HG03520 (cell line): ENCODE data around the gene ATG14.
A peak's percentile ranks its signal among the peaks of the same experiment; 100 is the strongest.
"Not testable (repeated sequence)": the region's sequence is repeated elsewhere in the genome, so short reads cannot be mapped to it uniquely, and the experiment has no call there.

Source experiments
- ATAC-seq: cut with Tn5 transposase; IDR thresholded peaks from one replicate; pipeline ENCODE4 v1.9.1; 2021; ENCODE audit warnings: mild to moderate bottlenecking, moderate library complexity; ENCODE audit not compliant: unreplicated experiment

ATG14 gene

GRCh38 chr14:55388160-55388559 lies 23.5 kb downstream of the ATG14 start:
- ATAC-seq: no peak

- ATAC-seq: no peak
Measured at GRCh38 chr14:55387121-55387520, 24.5 kb downstream of the ATG14 start.

GRCh38 chr14:55386037-55386808 lies 25.4 kb downstream of the ATG14 start:
- no peak for ATAC-seq

GRCh38 chr14:55384536-55384935 lies 27.1 kb downstream of the ATG14 start:
- no peak for ATAC-seq

- ATAC-seq: no peak
Measured at GRCh38 chr14:55383541-55384140, 28.0 kb downstream of the ATG14 start.

DNA sequence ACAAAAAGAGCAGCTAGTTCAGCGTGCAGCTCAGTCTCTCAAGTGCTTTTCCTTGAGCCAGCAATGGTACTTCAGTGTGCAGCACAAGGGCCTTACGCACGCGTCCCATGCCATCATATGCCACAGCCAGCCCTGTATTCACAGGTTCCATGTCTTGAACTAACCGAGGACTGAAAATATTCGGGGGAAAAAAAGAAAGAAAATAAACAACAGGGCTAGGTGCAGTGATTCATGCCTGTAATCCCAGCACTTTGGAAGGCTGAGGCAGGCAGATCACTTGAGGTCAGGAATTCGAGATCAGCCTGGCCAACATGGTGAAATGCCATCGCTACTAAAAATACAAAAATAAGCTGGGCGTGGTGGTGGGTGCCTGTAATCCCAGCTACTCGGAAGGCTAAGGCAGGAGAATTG lies 28.6 kb downstream of the ATG14 start:
- not testable (repeated sequence) for ATAC-seq

DNA sequence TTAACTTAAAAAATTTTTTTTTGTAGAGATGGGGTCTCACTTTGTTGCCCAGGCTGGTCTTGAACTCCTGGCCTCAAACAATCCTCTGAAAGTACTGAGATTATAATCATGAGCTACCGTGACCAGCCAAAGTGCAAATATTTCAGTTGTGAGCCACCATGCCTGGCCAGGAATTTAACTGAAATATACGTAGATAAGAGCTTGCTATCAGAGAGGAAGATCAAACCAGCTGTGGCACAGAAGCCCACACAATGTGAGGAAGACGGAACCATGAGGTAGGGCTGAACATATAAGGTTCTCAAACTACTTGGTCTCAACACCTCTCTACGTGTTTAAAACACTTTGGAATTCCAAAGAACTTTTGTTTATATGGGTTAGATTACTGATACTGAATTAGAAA lies 29.1 kb downstream of the ATG14 start:
- no peak for ATAC-seq

DNA sequence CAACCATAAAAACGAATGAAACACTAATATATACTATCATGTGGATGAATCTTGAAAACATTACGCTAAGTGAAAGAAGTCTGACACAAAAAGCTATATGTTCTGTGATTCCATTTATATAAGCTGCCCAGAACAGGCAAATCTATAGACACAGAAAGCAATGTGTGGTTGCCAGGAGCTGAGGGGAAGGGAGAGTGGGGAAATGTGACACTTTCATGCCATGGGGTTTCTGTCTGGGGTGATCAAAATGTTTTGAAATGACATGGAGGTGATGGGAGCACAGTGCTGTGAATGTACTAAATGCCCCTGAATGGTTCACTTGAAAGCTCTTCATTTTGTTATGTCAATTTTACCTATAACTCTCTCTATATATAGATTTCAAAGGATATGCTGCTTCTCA lies 30.1 kb downstream of the ATG14 start:
- no peak for ATAC-seq

- no peak for ATAC-seq
Measured at GRCh38 chr14:55381040-55381439, 30.6 kb downstream of the ATG14 start.

- ATAC-seq: no peak
Measured at GRCh38 chr14:55377236-55377635, 34.4 kb downstream of the ATG14 start.

DNA sequence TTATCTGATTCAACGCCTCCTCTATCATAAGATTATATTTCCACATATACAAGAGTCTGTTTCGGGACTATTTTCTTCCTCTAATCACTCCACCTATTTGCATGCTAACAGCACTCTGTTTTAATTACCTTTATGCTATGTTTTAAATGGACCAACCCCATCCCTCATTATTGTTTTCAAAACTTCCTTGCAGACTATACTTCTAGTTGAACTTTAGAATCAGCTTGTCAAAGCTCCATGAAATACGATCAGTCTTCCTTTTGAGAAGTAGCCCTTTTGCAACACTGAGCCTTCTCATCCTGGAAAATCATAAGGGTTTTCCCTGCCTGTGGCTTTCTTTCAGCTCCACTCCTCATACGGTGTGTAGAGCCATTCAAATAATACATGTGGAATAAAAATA lies 36.9 kb downstream of the ATG14 start:
- ATAC-seq: no peak

GRCh38 chr14:55373784-55374705 lies 37.6 kb downstream of the ATG14 start:
- ATAC-seq: peak; percentile 46

DNA sequence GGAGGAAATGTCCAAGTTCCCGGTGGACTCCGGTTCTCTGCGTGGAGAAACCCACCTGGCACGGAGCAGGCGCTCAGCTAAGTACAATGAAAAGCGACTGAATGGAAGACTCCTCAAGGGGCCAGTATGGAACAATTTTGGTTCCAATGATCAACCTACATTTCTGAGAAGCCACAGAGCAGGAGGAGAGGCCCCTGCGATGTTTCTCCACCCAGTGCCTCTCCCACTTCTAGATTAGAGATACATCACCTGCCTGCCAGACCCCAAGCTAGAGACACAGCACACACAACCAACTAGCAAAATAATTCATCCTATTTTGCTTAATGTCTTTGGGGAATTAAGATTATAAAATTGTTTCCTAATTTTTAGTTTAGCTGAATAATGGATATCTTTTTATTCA lies 38.8 kb downstream of the ATG14 start:
- no peak for ATAC-seq

GRCh38 chr14:55372423-55372822 lies 39.2 kb downstream of the ATG14 start:
- ATAC-seq: no peak

GRCh38 chr14:55370883-55371455 lies 40.7 kb downstream of the ATG14 start:
- ATAC-seq: no peak

DNA sequence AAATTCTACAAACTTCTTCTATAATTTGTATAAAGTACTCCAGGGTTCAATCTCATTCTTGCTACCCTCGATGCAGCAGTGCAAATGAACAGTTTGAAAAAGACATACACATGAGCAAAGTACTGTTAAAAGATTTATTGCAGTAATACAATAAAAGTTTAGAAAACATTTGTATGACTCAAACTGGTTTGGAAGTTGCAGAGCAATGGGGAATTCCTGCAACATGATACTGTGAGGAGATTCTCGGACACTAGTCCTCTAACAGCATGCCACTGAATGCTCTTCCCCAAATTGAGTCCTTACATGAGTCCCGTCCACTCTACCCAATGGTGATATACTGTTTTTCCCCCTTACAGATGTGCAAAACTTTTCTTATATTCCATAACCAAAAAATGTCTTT lies 45.4 kb downstream of the ATG14 start:
- no peak for ATAC-seq

GRCh38 chr14:55361190-55361589 lies 50.4 kb downstream of the ATG14 start:
- no peak for ATAC-seq

- no peak for ATAC-seq
Measured at GRCh38 chr14:55359307-55359706, 52.3 kb downstream of the ATG14 start.

DNA sequence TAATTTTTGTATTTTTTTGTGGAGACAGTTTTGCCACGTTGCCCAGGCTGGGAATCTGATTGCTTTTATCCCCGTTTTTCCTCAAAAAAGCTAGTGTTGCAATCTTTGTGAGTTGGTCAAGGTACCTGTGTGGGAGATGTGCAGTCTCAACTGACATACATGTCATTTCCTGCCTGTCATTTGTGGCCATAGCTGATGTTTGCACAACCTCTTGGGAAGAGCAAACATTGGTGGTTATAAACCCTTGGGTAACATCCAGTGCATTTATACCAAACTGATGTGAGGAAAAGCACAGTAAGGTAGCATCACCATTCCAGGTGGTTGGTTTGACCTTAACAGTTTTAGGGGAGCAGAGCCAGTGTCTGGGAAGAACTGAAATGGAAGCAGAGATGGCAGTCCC lies 54.7 kb downstream of the ATG14 start:
- no peak for ATAC-seq

DNA sequence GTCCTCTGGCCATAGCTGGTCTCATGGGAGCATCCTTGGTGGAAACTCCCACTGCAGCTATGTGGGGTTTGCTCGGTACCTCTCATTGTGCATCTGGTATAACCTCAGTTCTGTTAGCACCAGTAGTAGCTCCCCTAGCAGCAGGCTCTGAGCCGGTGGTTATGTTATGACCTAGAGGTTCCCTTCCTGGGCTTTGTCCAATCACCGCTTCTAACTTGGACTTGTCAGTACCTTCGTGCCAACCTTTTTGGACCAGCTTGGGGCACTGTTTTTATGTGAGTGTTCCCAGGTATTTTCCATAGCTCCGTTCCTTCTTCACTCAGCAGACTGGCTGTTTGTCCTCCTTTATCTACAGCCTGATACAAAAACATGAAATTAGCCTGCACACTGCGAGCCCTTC lies 55.7 kb downstream of the ATG14 start:
- ATAC-seq: no peak

DNA sequence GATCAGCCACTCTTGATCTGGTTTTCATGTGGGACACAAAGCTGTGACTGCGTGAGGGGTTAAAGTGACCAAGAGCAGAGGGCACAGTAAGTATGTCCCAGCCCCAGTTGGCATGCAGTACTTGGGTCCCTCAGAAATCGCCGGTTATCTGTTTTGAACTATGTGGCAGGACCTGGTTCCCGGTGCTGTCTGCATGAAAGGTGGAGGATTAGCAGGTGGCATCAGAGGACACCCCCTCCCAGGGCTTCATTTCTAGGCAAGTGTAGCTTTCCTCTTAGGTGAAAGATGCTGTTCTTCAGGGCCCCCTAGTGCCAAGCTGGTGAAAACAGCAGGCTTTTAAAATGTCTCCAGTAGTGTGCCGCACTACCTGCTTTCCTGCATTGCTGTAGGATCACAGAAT lies 57.1 kb downstream of the ATG14 start:
- ATAC-seq: no peak
